HG02840 (cell line): ENCODE data around the gene EFHD2.
"Not testable (repeated sequence)": the region's sequence is repeated elsewhere in the genome, so short reads cannot be mapped to it uniquely, and the experiment has no call there.

Experiments
- ATAC-seq: cut with Tn5 transposase; IDR thresholded peaks from one replicate; pipeline ENCODE4 v1.9.1; 2021; ENCODE audit warnings: mild to moderate bottlenecking, moderate library complexity, moderate number of reproducible peaks; ENCODE audit not compliant: unreplicated experiment, low FRiP score

Gene EFHD2

DNA sequence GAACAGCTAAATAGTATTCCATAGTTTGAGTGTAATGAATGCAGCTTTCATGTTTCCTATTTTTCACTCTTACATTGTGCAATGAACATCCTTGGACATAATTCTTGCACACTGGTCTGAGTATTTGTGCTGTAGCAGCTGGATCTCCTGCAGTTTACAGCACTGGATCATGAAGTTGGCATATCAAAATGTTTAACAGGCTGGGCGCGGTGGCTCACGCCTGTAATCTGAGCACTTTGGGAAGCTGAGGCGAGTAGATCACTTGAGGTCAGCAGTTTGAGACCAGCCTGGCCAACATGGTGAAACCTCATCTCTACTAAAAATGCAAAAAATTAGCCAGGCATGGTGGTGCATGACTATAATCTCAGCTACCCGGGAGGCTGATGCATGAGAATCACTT lies 61.4 kb downstream of the EFHD2 start:
- ATAC-seq, result not testable (repeated sequence)

DNA sequence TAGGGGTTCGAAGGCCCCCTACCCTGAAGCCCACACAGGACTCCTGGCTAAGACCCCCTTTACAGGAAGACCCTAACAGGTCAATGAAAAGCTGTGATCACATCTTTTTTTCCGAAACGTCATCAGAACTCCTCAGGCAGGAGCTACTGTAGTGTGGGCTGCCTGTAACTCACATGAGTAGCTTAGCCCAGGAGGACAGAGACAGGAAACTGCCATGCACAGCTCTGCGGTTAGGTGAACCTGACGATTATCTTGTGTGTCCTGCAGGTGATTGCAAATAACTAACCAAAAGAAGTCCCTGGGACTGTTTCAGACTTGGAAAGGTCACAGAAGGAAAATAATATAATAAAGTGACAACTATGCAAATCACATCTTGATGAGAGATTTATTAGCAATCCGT lies 62.0 kb downstream of the EFHD2 start:
- ATAC-seq, result not testable (repeated sequence)

DNA sequence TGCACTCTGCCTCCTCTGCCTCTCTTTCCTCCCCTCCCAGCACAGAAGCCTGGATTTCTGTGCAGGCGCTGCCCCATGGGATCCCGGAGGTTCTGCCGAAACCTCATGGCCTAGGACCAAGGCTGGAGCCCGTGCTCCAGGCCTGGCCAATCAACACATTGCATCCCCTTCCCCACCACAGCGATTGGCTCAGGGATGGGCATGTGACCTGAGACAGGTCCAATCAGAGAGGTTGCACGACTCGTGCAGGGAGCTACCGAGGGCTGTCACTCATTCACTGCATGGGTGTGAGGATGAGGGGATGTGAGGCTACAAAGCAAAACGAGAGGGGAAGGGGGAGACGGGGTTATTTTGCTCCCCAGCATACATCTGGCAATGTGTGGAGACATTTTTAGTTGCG lies 62.9 kb downstream of the EFHD2 start:
- no peak for ATAC-seq

DNA sequence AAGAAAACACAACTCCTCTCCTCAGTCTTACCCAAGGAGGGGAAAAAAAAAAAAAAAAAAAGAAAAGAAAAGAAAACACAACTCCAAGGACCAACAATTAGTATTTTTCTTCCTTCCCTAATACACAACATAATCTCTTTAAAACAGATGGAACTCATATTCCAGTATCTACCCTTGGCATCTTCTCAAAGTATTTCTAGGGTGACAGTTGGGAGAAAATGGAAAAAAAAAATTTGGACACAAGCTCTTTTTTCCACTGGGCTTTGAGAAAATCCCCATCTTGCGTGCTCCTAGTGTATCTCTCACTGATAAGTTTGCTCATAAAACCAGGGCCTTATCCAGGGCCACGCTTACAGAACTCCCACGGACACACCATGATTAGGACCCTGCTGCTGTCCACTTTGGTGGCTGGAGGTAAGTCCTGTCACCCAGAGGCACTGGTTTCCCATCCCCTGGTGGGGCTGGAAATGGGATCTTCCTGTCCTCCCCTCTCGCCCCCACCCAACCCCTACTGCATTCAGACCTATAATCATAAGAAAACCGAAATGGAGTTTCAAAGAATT lies 66.1 kb downstream of the EFHD2 start, which contains the start of gene CELA2B:
Gene CELA2B, plus strand, starts transcription at position 353 of the 563 bp plus-strand sequence. Its CDS starts 22 bp downstream, at position 375.
- no peak for ATAC-seq

DNA sequence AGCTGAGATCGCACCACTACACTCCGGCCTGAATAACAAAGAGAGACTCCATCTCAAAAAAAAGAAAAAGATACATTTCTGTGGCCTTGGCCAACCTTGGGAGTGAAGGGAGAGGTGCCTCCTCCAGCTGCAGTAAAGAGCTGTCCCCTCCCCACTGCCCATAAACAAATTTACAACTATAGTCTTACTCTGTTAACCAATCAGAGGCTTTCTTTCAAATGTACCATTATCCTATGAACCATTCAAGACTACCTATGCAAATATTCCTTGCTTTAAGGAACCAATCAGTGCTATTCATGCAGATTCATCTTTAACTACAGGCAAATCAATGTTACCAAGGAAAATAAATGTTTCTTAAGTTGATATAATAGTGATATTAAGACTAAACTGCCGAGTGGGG lies 67.2 kb downstream of the EFHD2 start:
- ATAC-seq, result no peak

DNA sequence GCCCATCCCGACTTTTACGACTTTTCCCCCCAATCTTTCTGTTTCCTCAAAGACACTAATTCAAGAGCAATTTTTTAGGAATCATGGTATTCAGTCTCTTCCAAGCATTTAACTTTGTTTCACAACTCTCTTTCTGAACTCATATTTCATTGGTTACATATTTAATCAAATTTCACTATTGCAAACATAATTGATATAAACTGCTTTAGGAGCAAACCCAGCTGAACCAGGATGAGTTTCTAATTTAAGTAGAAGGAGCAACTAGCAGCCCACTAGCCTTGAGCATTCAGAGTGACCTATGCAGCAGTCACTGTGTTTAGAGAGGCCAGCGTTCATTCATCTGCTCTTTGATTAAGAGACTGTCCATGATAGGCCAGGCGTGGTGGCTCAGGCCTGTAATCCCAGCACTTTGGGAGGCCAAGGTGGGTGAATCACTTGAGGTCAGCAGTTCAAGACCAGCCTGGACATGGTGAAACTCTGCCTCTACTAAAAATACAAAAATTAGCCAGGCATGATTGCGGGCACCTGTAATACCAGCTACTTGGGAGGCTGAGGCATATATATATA lies 68.0 kb downstream of the EFHD2 start:
- ATAC-seq, result no peak
